Suprapubic skin (tissue), 4 donors: Measurements from ENCODE around the gene CELF5.

Source experiments
- CTCF ChIP-seq, 2 donors: fragments of 200-600 bp in 1 of 2; fragments of 450-650 bp in 1 of 2; sonication (generic) in 1 of 2; IDR thresholded peaks; one replicate each; pipeline ENCODE4 v1.5.1; 2016 to 2019; ENCODE audit warnings: antibody characterized with exemption in 2 of 2, mild to moderate bottlenecking in 1 of 2, moderate library complexity in 1 of 2
- EP300 ChIP-seq: sonication (generic); formaldehyde crosslinking; IDR thresholded peaks from one replicate; pipeline ENCODE4 v1.6.1; 2017; ENCODE audit warnings: antibody characterized with exemption
- POLR2A ChIP-seq, 2 donors: fragments of 450-650 bp; IDR thresholded peaks; one replicate each; pipeline ENCODE4 v1.6.1; 2017; ENCODE audit warnings: antibody characterized with exemption in 2 of 2, mild to moderate bottlenecking in 2 of 2, moderate library complexity in 2 of 2
- POLR2AphosphoS5 ChIP-seq, 3 donors: sonication (generic); formaldehyde crosslinking; IDR thresholded peaks; one replicate each; pipeline ENCODE4 v1.6.1; 2017; ENCODE audit warnings: antibody characterized with exemption in 3 of 3

- TF ChIP-seq CTCF (IDR thresholded peaks at IDR 0.05): no peak
- TF ChIP-seq POLR2AphosphoS5 (IDR thresholded peaks at IDR 0.05): no peak
- no peak for TF ChIP-seq POLR2A (IDR thresholded peaks at IDR 0.05)
- no peak for TF ChIP-seq EP300
Measured at GRCh38 chr19:3330047-3330446, 105.6 kb downstream of the CELF5 start.
